GM12801 (cell line): ENCODE measurements around the gene APBB2.

Experiments used
- CTCF ChIP-seq: IDR thresholded peaks from one replicate; pipeline ENCODE4 v1.5.1; 2011; ENCODE audit warnings: control low read depth; ENCODE audit not compliant: insufficient read length; ENCODE audit errors: extremely low read depth

The APBB2 gene

GRCh38 chr4:40788331-40788730, 426.0 kb downstream of the APBB2 start:
- no peak for TF ChIP-seq CTCF

GRCh38 chr4:40785727-40786126, 428.6 kb downstream of the APBB2 start:
- TF ChIP-seq CTCF: no peak

GRCh38 chr4:40782876-40783275, 431.5 kb downstream of the APBB2 start:
- no peak for TF ChIP-seq CTCF

GRCh38 chr4:40778090-40778489, 436.3 kb downstream of the APBB2 start:
- no peak for TF ChIP-seq CTCF

- no peak for TF ChIP-seq CTCF
These were observed 445.1 kb downstream of the APBB2 start for GRCh38 chr4:40769266-40769665.

GRCh38 chr4:40763228-40763716, 451.1 kb downstream of the APBB2 start:
- TF ChIP-seq CTCF: no peak
